CD14-positive monocyte (primary cell): ENCODE results near the gene GLIPR1L1. TPM values are rescaled to one million over a fixed set of nuclear protein-coding genes. Genes with fewer than 3 reads are reported as not detected.

Source experiments
- DNase-seq, 3 donors: peaks; one replicate each; pipeline ENCODE4 v3.0.0-alpha.2; 2011 to 2022
- H2AFZ ChIP-seq: 2 replicates; pipeline ENCODE4 v1.6.0; 2012; ENCODE audit warnings: mild to moderate bottlenecking, low read depth, low read length, inconsistent platforms; ENCODE audit not compliant: insufficient read depth, poor library complexity, severe bottlenecking
- H3K27ac ChIP-seq, 2 donors: 1 replicate in 1 of 2; 2 replicates in 1 of 2; pipeline ENCODE4 v1.5.1; 2012 to 2013; ENCODE audit warnings: low read length in 2 of 2, control low read depth in 1 of 2, inconsistent platforms in 1 of 2, low read depth in 1 of 2, mild to moderate bottlenecking in 1 of 2
- H3K27me3 ChIP-seq, 2 donors: one replicate each; pipeline versions ENCODE4 v1.6.0 to v1.6.1; 2011 to 2013; ENCODE audit warnings: low read length in 2 of 2; ENCODE audit not compliant: control insufficient read depth in 2 of 2, insufficient read depth in 2 of 2
- H3K36me3 ChIP-seq, 2 donors: replicated peaks in 1 of 2; 1 replicate in 1 of 2; 2 replicates in 1 of 2; pipeline versions ENCODE4 v1.5.1 to v1.6.1; 2012 to 2013; ENCODE audit warnings: low read length in 2 of 2, control low read depth in 1 of 2, inconsistent platforms in 1 of 2, mild to moderate bottlenecking in 1 of 2; ENCODE audit not compliant: insufficient read depth in 2 of 2, control insufficient read depth in 1 of 2
- H3K4me1 ChIP-seq, 2 donors: 1 replicate in 1 of 2; 2 replicates in 1 of 2; pipeline versions ENCODE4 v1.5.1 to v1.6.1; 2012 to 2013; ENCODE audit warnings: low read length in 2 of 2, control low read depth in 1 of 2, inconsistent platforms in 1 of 2, mild to moderate bottlenecking in 1 of 2, moderate library complexity in 1 of 2; ENCODE audit not compliant: insufficient read depth in 2 of 2, control insufficient read depth in 1 of 2
- H3K4me2 ChIP-seq: replicated peaks from 2 replicates; pipeline ENCODE3; 2012; ENCODE audit warnings: low read length, moderate library complexity, mild to moderate bottlenecking; ENCODE audit not compliant: poor library complexity, severe bottlenecking; ENCODE audit errors: extremely low read depth
- H3K4me3 ChIP-seq, 3 experiments: fragments of 200-600 bp in 1 of 3; sonication (generic) in 1 of 3; replicated peaks in 1 of 3; 1 replicate in 2 of 3; 2 replicates in 1 of 3; pipeline ENCODE4 v1.5.1; 2011 to 2013; ENCODE audit warnings: low read length in 3 of 3, mild to moderate bottlenecking in 3 of 3, control low read depth in 2 of 3, low read depth in 2 of 3, inconsistent platforms in 1 of 3, moderate library complexity in 1 of 3
- H3K79me2 ChIP-seq: 2 replicates; pipeline ENCODE4 v1.6.0; 2012; ENCODE audit warnings: mild to moderate bottlenecking, control low read depth, inconsistent platforms, low read length, moderate library complexity; ENCODE audit not compliant: insufficient read depth
- H3K9ac ChIP-seq: 2 replicates; pipeline ENCODE4 v1.6.0; 2017; ENCODE audit warnings: low read length, mild to moderate bottlenecking; ENCODE audit not compliant: insufficient read depth, poor library complexity, severe bottlenecking
- H3K9me3 ChIP-seq, 2 donors: replicated peaks in 1 of 2; 1 replicate in 1 of 2; 2 replicates in 1 of 2; pipeline versions ENCODE4 v1.5.1 to v1.6.1; 2012 to 2013; ENCODE audit warnings: low read length in 2 of 2, control low read depth in 1 of 2; ENCODE audit not compliant: control insufficient read depth in 1 of 2, insufficient read depth in 1 of 2
- H4K20me1 ChIP-seq: 2 replicates; pipeline ENCODE4 v1.6.0; 2012; ENCODE audit warnings: mild to moderate bottlenecking, low read length, control low read depth, moderate library complexity; ENCODE audit not compliant: insufficient read depth
- H3K27ac Mint-ChIP-seq, 7 donors: one replicate each; pipeline ENCODE4 v1.8.0; 2020; ENCODE audit warnings: mild to moderate bottlenecking in 7 of 7, mixed read lengths in 7 of 7, moderate library complexity in 6 of 7, inconsistent platforms in 2 of 7
- H3K27me3 Mint-ChIP-seq, 3 donors: one replicate each; pipeline ENCODE4 v1.8.0; 2021 to 2022; ENCODE audit warnings: low read depth in 3 of 3, mild to moderate bottlenecking in 3 of 3, mixed read lengths in 3 of 3, moderate library complexity in 3 of 3, inconsistent platforms in 1 of 3
- H3K36me3 Mint-ChIP-seq, 2 donors: one replicate each; pipeline ENCODE4 v1.8.0; 2020; ENCODE audit warnings: mixed read lengths in 2 of 2, inconsistent platforms in 1 of 2, mild to moderate bottlenecking in 1 of 2
- H3K4me1 Mint-ChIP-seq: one replicate; pipeline ENCODE4 v1.8.0; 2020; ENCODE audit warnings: mild to moderate bottlenecking, mixed read lengths
- H3K4me3 Mint-ChIP-seq, 2 donors: one replicate each; pipeline ENCODE4 v1.8.0; 2020; ENCODE audit warnings: mild to moderate bottlenecking in 2 of 2, mixed read lengths in 2 of 2, moderate library complexity in 1 of 2
- H3K9me3 Mint-ChIP-seq, 7 donors: one replicate each; pipeline ENCODE4 v1.8.0; 2020 to 2022; ENCODE audit warnings: mixed read lengths in 7 of 7, mild to moderate bottlenecking in 6 of 7, moderate library complexity in 6 of 7, inconsistent platforms in 2 of 7
- CTCF ChIP-seq: fragments of 200-600 bp; IDR thresholded peaks from one replicate; pipeline ENCODE4 v1.8.0; 2022; ENCODE audit warnings: antibody characterized with exemption, mild to moderate bottlenecking
- WGBS: methylation state at CpG from one replicate; pipeline ENCODE4 v1.1.5; 2013; ENCODE audit warnings: missing lambda C conversion rate; ENCODE audit not compliant: insufficient coverage; 5-methylcytosine and 5-hydroxymethylcytosine counted together
- intact Hi-C, 2 donors: fragments of 100-400 bp; cut with micrococcal nuclease; formaldehyde crosslinking; loops; one replicate each; pipeline versions ENCODE4 v1.15.0 to v1.15.1; 2023
- polyA plus RNA-seq, 3 donors: library from polyadenylated mRNA; depleted of rRNA in 1 of 3; unstranded in 2 of 3; stranded (reverse) in 1 of 3; fragments of 300-500 nt in 2 of 3; fragments of >200 nt in 1 of 3; fragmentation: Illumina TruSeq in 2 of 3; gene quantifications; 1 replicate in 2 of 3; 2 replicates in 1 of 3; pipeline ENCODE4 v1.2.3, GENCODE V29; 2012 to 2021

Gene GLIPR1L1
- polyA plus RNA-seq, 3 donors = not detected

GRCh38 chr12:75289753-75290152 is 44.7 kb upstream of the GLIPR1L1 start:
- no peak overlapping the region for H3K27ac ChIP-seq
- no peak overlapping the region for H3K9ac ChIP-seq
- peaks cover 0 to 3% (median 1%) of the 10 kb centered on the region in 3 donors for H3K27me3 Mint-ChIP-seq
- H2AFZ ChIP-seq = no peak overlapping the region
- H3K9me3 ChIP-seq = no peaks in the 10 kb centered on the region
- H3K79me2 ChIP-seq = no peaks in the 10 kb centered on the region
- H3K27ac Mint-ChIP-seq = no peak overlapping the region
- no peaks in the 10 kb centered on the region for H3K36me3 Mint-ChIP-seq
- no peaks in the 10 kb centered on the region for H3K9me3 Mint-ChIP-seq
- H3K4me3 Mint-ChIP-seq = no peak overlapping the region
- intact Hi-C loops = no loop called here
- WGBS = no CpG with 5 or more reads among the region's 1 CpG
- H3K27me3 ChIP-seq = no peaks in the 10 kb centered on the region
- no peaks in the 10 kb centered on the region for H3K4me1 ChIP-seq
- no peak overlapping the region for H3K4me2 ChIP-seq
- no peaks in the 10 kb centered on the region for H3K4me1 Mint-ChIP-seq
- TF ChIP-seq CTCF = no peak
- no peaks in the 10 kb centered on the region for H3K36me3 ChIP-seq
- H4K20me1 ChIP-seq = no peaks in the 10 kb centered on the region
- no peak overlapping the region for H3K4me3 ChIP-seq
- no peak for DNase-seq

- no peak overlapping the region for H2AFZ ChIP-seq
- H3K36me3 Mint-ChIP-seq = no peaks in the 10 kb centered on the region
- no peak for TF ChIP-seq CTCF
- H3K4me2 ChIP-seq = no peak overlapping the region
- H3K9me3 ChIP-seq = no peaks in the 10 kb centered on the region
- no peaks in the 10 kb centered on the region for H3K4me1 Mint-ChIP-seq
- H3K9ac ChIP-seq = no peak overlapping the region
- H3K27ac Mint-ChIP-seq = no peak overlapping the region
- H4K20me1 ChIP-seq = no peaks in the 10 kb centered on the region
- no peak overlapping the region for H3K27ac ChIP-seq
- H3K27me3 ChIP-seq = no peaks in the 10 kb centered on the region
- intact Hi-C loops = no loop called here
- H3K79me2 ChIP-seq = no peaks in the 10 kb centered on the region
- no peak overlapping the region for H3K4me3 Mint-ChIP-seq
- no peaks in the 10 kb centered on the region for H3K36me3 ChIP-seq
- H3K4me1 ChIP-seq = no peaks in the 10 kb centered on the region
- no peaks in the 10 kb centered on the region for H3K9me3 Mint-ChIP-seq
- peaks cover 0 to 3% (median 1%) of the 10 kb centered on the region in 3 donors for H3K27me3 Mint-ChIP-seq
- H3K4me3 ChIP-seq = no peak overlapping the region
- WGBS = no CpG with 5 or more reads among the region's 1 CpG
- DNase-seq = no peak
Measured at GRCh38 chr12:75291014-75291413, 43.5 kb upstream of the GLIPR1L1 start.
